ENCODE data around the gene SRA1.

Gene SRA1

DNA sequence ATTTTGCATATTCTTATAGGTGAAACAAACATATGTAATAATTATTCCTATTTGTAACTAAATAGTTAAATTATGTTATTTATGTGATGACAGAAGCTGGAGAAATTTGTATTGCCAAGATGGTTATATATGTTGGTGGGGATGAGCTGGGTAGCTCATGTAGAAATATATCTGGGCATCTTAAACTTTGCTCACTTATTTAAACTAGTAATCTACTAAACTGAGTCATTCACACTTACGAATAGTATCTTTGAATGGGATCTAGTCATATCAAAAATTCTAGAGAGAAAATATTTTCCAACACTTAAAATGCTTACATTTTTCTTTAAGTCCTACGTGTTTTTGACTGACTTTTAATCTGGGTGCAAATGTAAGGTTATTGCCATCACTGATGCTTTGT is 54.4 kb downstream of the SRA1 start:
- TF ChIP-seq, protein P1, sequence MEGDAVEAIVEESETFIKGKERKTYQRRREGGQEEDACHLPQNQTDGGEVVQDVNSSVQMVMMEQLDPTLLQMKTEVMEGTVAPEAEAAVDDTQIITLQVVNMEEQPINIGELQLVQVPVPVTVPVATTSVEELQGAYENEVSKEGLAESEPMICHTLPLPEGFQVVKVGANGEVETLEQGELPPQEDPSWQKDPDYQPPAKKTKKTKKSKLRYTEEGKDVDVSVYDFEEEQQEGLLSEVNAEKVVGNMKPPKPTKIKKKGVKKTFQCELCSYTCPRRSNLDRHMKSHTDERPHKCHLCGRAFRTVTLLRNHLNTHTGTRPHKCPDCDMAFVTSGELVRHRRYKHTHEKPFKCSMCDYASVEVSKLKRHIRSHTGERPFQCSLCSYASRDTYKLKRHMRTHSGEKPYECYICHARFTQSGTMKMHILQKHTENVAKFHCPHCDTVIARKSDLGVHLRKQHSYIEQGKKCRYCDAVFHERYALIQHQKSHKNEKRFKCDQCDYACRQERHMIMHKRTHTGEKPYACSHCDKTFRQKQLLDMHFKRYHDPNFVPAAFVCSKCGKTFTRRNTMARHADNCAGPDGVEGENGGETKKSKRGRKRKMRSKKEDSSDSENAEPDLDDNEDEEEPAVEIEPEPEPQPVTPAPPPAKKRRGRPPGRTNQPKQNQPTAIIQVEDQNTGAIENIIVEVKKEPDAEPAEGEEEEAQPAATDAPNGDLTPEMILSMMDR (IDR thresholded peaks at IDR 0.05; ENCODE audit: insufficient read depth, missing control alignments): no peak
- no peak for DNase-seq (ENCODE audit: insufficient read length, low spot score)
- FAIRE-seq: no peak

Data from D721Med (cell line).